Hepatocyte (in vitro differentiated cells): ENCODE data around the gene GBP3.
"Not testable (repeated sequence)": the region's sequence is repeated elsewhere in the genome, so short reads cannot be mapped to it uniquely, and the experiment has no call there.

ENCODE experiments used
- EZH2 ChIP-seq: fragments of 200-600 bp; sonication (generic); IDR thresholded peaks from 2 replicates; pipeline ENCODE4 v1.6.1; 2016; ENCODE audit warnings: antibody characterized with exemption, mild to moderate bottlenecking, borderline replicate concordance
- EZH2phosphoT487 ChIP-seq: fragments of 200-600 bp; sonication (generic); IDR thresholded peaks from one replicate; pipeline ENCODE4 v1.6.1; 2018; ENCODE audit warnings: antibody characterized with exemption, mild to moderate bottlenecking, low read depth, moderate library complexity; ENCODE audit not compliant: unreplicated experiment, severe bottlenecking
- TF ChIP-seq, protein P1 (sequence below): fragments of 200-600 bp; sonication (generic); IDR thresholded peaks from 2 replicates; pipeline ENCODE4 v1.5.1; 2016; ENCODE audit warnings: antibody characterized with exemption, mild to moderate bottlenecking; ENCODE audit not compliant: poor library complexity

GRCh38 chr1:89049187-89049586 is 26.5 kb upstream of the GBP3 start:
- TF ChIP-seq, protein P1, sequence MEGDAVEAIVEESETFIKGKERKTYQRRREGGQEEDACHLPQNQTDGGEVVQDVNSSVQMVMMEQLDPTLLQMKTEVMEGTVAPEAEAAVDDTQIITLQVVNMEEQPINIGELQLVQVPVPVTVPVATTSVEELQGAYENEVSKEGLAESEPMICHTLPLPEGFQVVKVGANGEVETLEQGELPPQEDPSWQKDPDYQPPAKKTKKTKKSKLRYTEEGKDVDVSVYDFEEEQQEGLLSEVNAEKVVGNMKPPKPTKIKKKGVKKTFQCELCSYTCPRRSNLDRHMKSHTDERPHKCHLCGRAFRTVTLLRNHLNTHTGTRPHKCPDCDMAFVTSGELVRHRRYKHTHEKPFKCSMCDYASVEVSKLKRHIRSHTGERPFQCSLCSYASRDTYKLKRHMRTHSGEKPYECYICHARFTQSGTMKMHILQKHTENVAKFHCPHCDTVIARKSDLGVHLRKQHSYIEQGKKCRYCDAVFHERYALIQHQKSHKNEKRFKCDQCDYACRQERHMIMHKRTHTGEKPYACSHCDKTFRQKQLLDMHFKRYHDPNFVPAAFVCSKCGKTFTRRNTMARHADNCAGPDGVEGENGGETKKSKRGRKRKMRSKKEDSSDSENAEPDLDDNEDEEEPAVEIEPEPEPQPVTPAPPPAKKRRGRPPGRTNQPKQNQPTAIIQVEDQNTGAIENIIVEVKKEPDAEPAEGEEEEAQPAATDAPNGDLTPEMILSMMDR, result not testable (repeated sequence)
- TF ChIP-seq EZH2, EZH2phosphoT487: not testable (repeated sequence)
